Measurements from ENCODE around the gene C1orf115.

- TF ChIP-seq L3MBTL2 (IDR thresholded peaks at IDR 0.05) (no peak), RAD21 (CRISPR knock-in tag; conservative IDR thresholded peaks at IDR 0.05 in 1 of 2, IDR thresholded peaks at IDR 0.05 in 1 of 2) (no peak), CTCF (IDR thresholded peaks at IDR 0.05 in 2 of 3, conservative IDR thresholded peaks at IDR 0.05 in 1 of 3; ENCODE audit: insufficient read depth in 2 of 3, low read depth in 1 of 3, low read length in 3 of 3) (no peak), EZH2 (IDR thresholded peaks at IDR 0.05; ENCODE audit: borderline replicate concordance, low read depth, low read length) (no peak), SMAD1 (IDR thresholded peaks at IDR 0.05; ENCODE audit: low read depth, low read length, partially characterized antibody) (no peak), ZC3H11A (IDR thresholded peaks at IDR 0.05; ENCODE audit: low read depth, low read length) (no peak), MYNN (IDR thresholded peaks at IDR 0.05) (no peak), MYNN (CRISPR knock-in tag; IDR thresholded peaks at IDR 0.05) (no peak)
These were observed 19.0 kb downstream of the C1orf115 start for GRCh38 chr1:220708936-220709801.
